ENCODE measurements around the gene CYB561A3. TPM values are rescaled to one million over a fixed set of nuclear protein-coding genes. Genes with fewer than 3 reads are reported as not detected.

The CYB561A3 gene, protein sequence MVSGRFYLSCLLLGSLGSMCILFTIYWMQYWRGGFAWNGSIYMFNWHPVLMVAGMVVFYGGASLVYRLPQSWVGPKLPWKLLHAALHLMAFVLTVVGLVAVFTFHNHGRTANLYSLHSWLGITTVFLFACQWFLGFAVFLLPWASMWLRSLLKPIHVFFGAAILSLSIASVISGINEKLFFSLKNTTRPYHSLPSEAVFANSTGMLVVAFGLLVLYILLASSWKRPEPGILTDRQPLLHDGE
- polyA plus RNA-seq (2011; rRNA removed) (34.5 and 43.7 TPM in 2 replicates), polyA minus RNA-seq (2011; rRNA and poly(A)+ RNA removed) (37.5 and 46.2 TPM in 2 replicates)

DNA sequence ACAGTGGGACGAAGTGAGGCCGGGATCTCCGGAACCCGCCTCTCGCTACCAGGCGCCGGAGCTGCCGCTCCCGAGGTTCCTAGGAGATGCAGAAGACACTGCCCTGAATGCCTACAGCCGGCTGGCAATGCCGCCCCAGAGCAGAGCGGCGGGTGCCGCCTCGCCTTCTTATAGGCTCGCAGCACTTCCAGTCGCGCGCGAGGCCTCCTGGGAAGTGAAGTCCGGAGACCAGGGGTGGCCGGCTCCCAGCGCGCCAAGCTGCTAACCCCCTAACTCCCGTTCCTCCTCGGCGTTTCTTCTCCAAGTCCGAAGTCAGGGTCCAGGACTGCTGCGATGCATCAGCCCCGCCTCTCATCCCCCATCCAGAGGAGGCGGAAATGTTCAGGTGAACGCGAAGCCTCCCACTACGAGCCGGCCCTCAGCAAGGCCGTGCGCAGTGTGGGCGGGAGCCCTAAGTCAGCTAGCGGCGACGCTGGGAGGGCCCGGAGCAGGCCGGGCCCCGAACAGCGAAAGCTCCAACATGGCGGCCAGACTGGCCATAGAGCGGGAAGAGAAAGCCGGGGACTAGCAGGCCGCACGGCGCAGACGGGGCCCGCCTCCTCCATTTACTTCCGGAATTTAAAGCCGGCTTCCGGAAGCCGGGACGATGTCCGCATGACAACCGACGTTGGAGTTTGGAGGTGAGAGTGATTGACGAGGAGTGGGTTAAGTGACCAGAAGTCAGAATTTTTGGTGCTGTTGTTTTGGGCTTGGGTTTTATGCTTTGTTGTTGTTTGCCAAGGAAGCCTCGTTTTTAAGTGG is at the start of gene CYB561A3, which contains the start of gene TMEM138:
TSS of gene CYB561A3 (minus strand) at position 142 of the 801 bp plus-strand sequence. CDS start 5,169 bp downstream, outside the sequence.
TSS of gene TMEM138 (plus strand) at position 634 of the 801 bp plus-strand sequence. CDS start 2,017 bp downstream, outside the sequence.
- Histone ChIP-seq H3K27ac (ENCODE audit: low read depth, low read length) (peak within 1 kb of the TSS; percentile 100), H3K4me3 (ENCODE audit: low read depth, low read length) (peak within 1 kb of the TSS; percentile 74), H3K9me3 (ENCODE audit: control insufficient read depth, insufficient read depth, low read length) (no peaks in the 10 kb centered on the region; the same call in 1 of the 2 replicates), H3K27me3 (ENCODE audit: control insufficient read depth, insufficient read depth, low read length) (no peaks in the 10 kb centered on the region)
- CTCF ChIA-PET: interaction anchor here (0.8 to 3.5 kb wide), 6 partner anchors 24 to 85 kb away, joined by 3 to 39 read pairs (median 4); no protein-coding TSS in a partner anchor
- TF ChIP-seq CTCF (IDR thresholded peaks at IDR 0.05; ENCODE audit: low read depth, low read length): no peak
- peak; percentile 81 for DNase-seq (ENCODE audit: low read depth, low spot score)
- POLR2A ChIA-PET: interaction anchor here (0.6 to 3.1 kb wide), 18 partner anchors 8 to 448 kb away, joined by 3 to 32 read pairs (median 5); partner anchors contain the start of genes CPSF7, DDB1, SDHAF2 and TKFC

DNA sequence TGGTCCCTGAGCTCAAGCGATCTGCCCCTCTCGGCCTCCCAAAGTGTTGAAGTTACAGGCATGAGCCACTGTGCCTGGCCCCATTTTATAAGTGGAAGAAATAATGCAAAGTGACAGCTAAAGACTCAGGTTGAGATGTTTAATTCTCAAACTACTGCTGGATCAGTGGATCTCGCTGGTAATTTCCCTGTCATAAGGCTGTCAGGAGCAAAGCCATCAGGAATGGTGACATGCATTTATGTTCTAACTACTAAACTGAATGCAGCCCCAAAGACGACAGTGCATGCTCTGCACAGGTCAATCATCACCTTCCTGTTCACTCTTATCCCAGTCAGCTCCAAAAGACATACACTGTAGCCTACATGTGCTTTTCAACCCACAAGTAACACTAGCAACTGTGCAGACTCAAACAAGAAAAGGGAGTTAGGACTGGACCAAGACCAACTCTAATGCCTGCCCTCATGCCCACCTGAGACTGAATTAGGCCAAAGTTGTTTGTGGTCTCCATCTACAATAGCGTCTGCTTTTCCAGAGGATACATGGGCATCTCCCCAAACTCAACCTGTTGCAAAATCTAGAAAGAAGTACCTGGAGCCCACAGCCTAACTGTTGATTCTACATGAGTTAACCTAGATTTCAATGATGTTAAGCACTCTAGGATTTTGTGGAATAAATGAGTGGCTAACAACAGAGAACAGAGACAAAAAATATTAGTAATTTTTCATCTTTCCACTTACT is 45.5 kb upstream of the CYB561A3 start:
- Histone ChIP-seq H3K27ac (ENCODE audit: low read depth, low read length) (no peak overlapping the region), H3K9me3 (ENCODE audit: control insufficient read depth, insufficient read depth, low read length) (no peaks in the 10 kb centered on the region), H3K27me3 (ENCODE audit: control insufficient read depth, insufficient read depth, low read length) (no peaks in the 10 kb centered on the region), H3K4me3 (ENCODE audit: low read depth, low read length) (no peak overlapping the region)
- DNase-seq (ENCODE audit: low read depth, low spot score): no peak
- POLR2A ChIA-PET: no interaction called here
- no peak for TF ChIP-seq CTCF (IDR thresholded peaks at IDR 0.05; ENCODE audit: low read depth, low read length)
- CTCF ChIA-PET: no interaction called here

- Histone ChIP-seq H3K9me3 (ENCODE audit: control insufficient read depth, insufficient read depth, low read length) (no peaks in the 10 kb centered on the region), H3K27ac (ENCODE audit: low read depth, low read length) (no peak overlapping the region), H3K27me3 (ENCODE audit: control insufficient read depth, insufficient read depth, low read length) (no peaks in the 10 kb centered on the region), H3K4me3 (ENCODE audit: low read depth, low read length) (no peak overlapping the region)
- CTCF ChIA-PET: no interaction called here
- TF ChIP-seq CTCF (IDR thresholded peaks at IDR 0.05; ENCODE audit: low read depth, low read length): no peak
- POLR2A ChIA-PET: no interaction called here
- no peak for DNase-seq (ENCODE audit: low read depth, low spot score)
Observed at GRCh38 chr11:61406067-61406466, 44.4 kb upstream of the CYB561A3 start.

DNA sequence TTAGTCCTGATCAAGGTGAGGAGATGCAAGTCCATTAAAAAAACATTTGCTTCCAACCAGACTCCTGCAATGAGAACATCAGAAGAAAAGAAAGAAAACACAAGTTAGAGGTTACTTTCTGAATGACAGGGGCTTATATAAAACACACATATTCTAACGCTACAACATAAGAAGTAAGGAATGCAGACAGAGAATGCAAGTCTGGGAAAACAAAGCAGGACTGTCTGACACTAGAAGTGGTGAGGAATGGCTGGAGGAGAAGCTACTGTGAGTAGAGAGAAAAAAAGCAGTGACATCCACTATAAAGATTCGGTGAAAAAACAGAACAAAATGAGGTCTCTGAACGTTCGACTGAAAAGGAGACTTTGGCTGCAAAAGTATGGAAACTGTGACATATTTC is 43.0 kb upstream of the CYB561A3 start:
- no peaks in the 10 kb centered on the region for H3K27me3 ChIP-seq (ENCODE audit: control insufficient read depth, insufficient read depth, low read length)
- no peak for DNase-seq (ENCODE audit: low read depth, low spot score)
- no peak for TF ChIP-seq CTCF (IDR thresholded peaks at IDR 0.05; ENCODE audit: low read depth, low read length)
- POLR2A ChIA-PET: no interaction called here
- no peak overlapping the region for H3K4me3 ChIP-seq (ENCODE audit: low read depth, low read length)
- CTCF ChIA-PET: no interaction called here
- H3K27ac ChIP-seq (ENCODE audit: low read depth, low read length): no peak overlapping the region
- H3K9me3 ChIP-seq (ENCODE audit: control insufficient read depth, insufficient read depth, low read length): no peaks in the 10 kb centered on the region
